SK-N-SH (cell line): ENCODE results near the gene BMP7.

Experiments
- CTCF ChIP-seq: fragments of 200-600 bp; sonication (generic); IDR thresholded peaks from 2 replicates; pipeline ENCODE4 v1.6.1; 2017; ENCODE audit warnings: antibody characterized with exemption, mild to moderate bottlenecking, moderate library complexity
- EZH2phosphoT487 ChIP-seq: fragments of 200-600 bp; sonication (generic); IDR thresholded peaks from 2 replicates; pipeline ENCODE4 v1.6.1; 2017; ENCODE audit warnings: low read depth, mixed run types, mild to moderate bottlenecking, antibody characterized with exemption, moderate library complexity, borderline replicate concordance
- FOSL2 ChIP-seq: IDR thresholded peaks from 2 replicates; pipeline ENCODE4 v1.4.0; 2012; ENCODE audit warnings: low read depth, mild to moderate bottlenecking, moderate library complexity, borderline replicate concordance
- FOXJ3 ChIP-seq: sonication (generic); formaldehyde crosslinking; IDR thresholded peaks from 2 replicates; pipeline ENCODE4 v1.5.1; 2020; ENCODE audit warnings: mild to moderate bottlenecking, missing genetic modification reagents
- FOXM1 ChIP-seq: IDR thresholded peaks from 2 replicates; pipeline ENCODE4 v1.4.0; 2012; ENCODE audit warnings: low read depth, mild to moderate bottlenecking
- MAX ChIP-seq: IDR thresholded peaks from 2 replicates; pipeline ENCODE4 v1.4.0; 2012; ENCODE audit warnings: low read depth
- POLR2AphosphoS5 ChIP-seq: IDR thresholded peaks from 2 replicates; pipeline ENCODE4 v1.6.1; 2012; ENCODE audit warnings: low read depth, low read length
- RAD21 ChIP-seq: IDR thresholded peaks from 2 replicates; pipeline ENCODE4 v1.6.1; 2012; ENCODE audit warnings: mild to moderate bottlenecking, low read length
- REST ChIP-seq: IDR thresholded peaks from 2 replicates; pipeline ENCODE4 v1.6.1; 2012; ENCODE audit warnings: mild to moderate bottlenecking, low read depth, low read length, moderate library complexity
- RFX5 ChIP-seq: IDR thresholded peaks from 2 replicates; pipeline ENCODE4 v1.6.1; 2012; ENCODE audit warnings: mild to moderate bottlenecking, improper control_type of control experiment, low read length
- SMC3 ChIP-seq: IDR thresholded peaks from 2 replicates; pipeline ENCODE4 v1.6.1; 2012; ENCODE audit warnings: low read depth, low read length, improper control_type of control experiment
- TAF1 ChIP-seq: IDR thresholded peaks from 2 replicates; pipeline ENCODE4 v1.6.1; 2012; ENCODE audit warnings: low read depth, mild to moderate bottlenecking, low read length, moderate library complexity, borderline replicate concordance
- YY1 ChIP-seq: IDR thresholded peaks from 2 replicates; pipeline ENCODE4 v1.4.0; 2012; ENCODE audit warnings: low read depth, mild to moderate bottlenecking

- TF ChIP-seq POLR2AphosphoS5, result no peak
- no peak for TF ChIP-seq CTCF
- TF ChIP-seq FOXJ3 (CRISPR knock-in tag), result no peak
- no peak for TF ChIP-seq TAF1
- TF ChIP-seq FOSL2, result no peak
- TF ChIP-seq RAD21, result no peak
- no peak for TF ChIP-seq YY1
- no peak for TF ChIP-seq SMC3
- no peak for TF ChIP-seq FOXM1
- TF ChIP-seq EZH2phosphoT487, result no peak
- no peak for TF ChIP-seq RFX5
- TF ChIP-seq MAX, result no peak
- TF ChIP-seq REST, result no peak
Observed at GRCh38 chr20:57124800-57125517, 141.5 kb downstream of the BMP7 start.
